Upper lobe of left lung (tissue), 4 donors: Measurements from ENCODE around the gene MPDZ.

Source experiments
- POLR2A ChIP-seq, 4 donors: fragments of 450-650 bp; IDR thresholded peaks; one replicate each; pipeline ENCODE4 v1.5.1; 2016 to 2017; ENCODE audit warnings: antibody characterized with exemption in 4 of 4, mild to moderate bottlenecking in 2 of 4
- TF ChIP-seq, protein P1 (sequence below), 6 experiments: fragments of 450-650 bp in 4 of 6; fragments of 200-600 bp in 2 of 6; sonication (generic) in 2 of 6; IDR thresholded peaks; one replicate each; pipeline ENCODE4 v1.5.1; 2016 to 2019; ENCODE audit warnings: antibody characterized with exemption in 6 of 6

GRCh38 chr9:13061390-13061789, 218.1 kb downstream of the MPDZ start:
- TF ChIP-seq POLR2A (IDR thresholded peaks at IDR 0.05) = no peak
- TF ChIP-seq, protein P1, sequence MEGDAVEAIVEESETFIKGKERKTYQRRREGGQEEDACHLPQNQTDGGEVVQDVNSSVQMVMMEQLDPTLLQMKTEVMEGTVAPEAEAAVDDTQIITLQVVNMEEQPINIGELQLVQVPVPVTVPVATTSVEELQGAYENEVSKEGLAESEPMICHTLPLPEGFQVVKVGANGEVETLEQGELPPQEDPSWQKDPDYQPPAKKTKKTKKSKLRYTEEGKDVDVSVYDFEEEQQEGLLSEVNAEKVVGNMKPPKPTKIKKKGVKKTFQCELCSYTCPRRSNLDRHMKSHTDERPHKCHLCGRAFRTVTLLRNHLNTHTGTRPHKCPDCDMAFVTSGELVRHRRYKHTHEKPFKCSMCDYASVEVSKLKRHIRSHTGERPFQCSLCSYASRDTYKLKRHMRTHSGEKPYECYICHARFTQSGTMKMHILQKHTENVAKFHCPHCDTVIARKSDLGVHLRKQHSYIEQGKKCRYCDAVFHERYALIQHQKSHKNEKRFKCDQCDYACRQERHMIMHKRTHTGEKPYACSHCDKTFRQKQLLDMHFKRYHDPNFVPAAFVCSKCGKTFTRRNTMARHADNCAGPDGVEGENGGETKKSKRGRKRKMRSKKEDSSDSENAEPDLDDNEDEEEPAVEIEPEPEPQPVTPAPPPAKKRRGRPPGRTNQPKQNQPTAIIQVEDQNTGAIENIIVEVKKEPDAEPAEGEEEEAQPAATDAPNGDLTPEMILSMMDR (IDR thresholded peaks at IDR 0.05) = no peak
